ENCODE results near the gene ESAM.

ESAM gene

DNA sequence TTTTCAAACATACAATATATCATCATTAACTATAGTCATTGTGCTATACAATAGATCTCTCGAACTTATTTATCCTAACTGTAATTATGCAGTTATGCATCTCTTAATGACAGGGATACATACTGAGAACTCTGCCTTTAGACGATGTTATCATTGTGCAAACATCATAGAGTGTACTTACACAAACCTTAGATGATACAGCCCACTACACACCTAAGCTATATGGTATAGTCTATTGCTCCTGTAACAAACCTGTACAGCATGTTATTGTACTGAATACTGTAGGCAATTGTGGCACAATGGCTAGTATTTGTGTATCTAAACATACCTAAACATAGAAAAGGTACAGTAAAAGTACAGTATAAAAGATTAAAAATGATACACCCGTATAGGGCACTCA is 49.7 kb downstream of the ESAM start:
- DNase-seq = no peak
- in situ Hi-C loops (cut with HindIII; ENCODE audit: low pct_ligation_motif_present, low pct_unique_long_range_greater_than_20kb, low sequenced_read_pairs) = no loop called here

DNA sequence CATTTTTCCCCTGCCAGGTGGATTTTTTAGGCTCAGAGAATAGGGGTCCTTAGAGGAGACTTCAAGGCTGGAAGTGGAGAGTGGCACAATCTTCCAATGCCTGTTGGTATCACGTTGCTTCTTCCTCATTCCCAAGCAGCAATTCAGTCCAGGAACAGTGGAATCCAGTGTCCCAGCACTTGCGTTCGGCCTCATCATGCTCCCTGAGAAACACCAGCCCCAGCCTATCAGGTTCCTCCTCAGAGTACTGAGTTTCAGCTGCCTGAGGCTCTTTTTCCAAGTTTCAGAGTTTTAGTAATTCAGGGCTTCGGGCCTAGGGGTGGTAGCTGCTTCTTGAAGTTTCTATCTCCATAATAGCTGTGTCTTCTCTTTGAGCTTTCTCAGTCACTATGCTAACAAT is 54.3 kb downstream of the ESAM start:
- no peak for DNase-seq

More for the DNA sequence above, 54.3 kb downstream of the ESAM start:
- in situ Hi-C loops (cut with HindIII; ENCODE audit: low pct_ligation_motif_present, low pct_unique_long_range_greater_than_20kb, low sequenced_read_pairs) = no loop called here
